PC-9 (cell line): ENCODE results near the gene OR8D2. TPM values are rescaled to one million over a fixed set of nuclear protein-coding genes. Genes with fewer than 3 reads are reported as not detected.

Experiments
- BruUV-seq: library from RNA; stranded (reverse); fragments of 400-500 nt; replicated peaks from 2 replicates; lab custom pipeline; 2021; lab: Mats Ljungman, UMichigan
- CTCF ChIA-PET: fragments of 300-600 bp; sonication (Branson Sonifier 250); formaldehyde crosslinking; loops from one replicate; lab custom pipeline; 2022; ENCODE audit warnings: antibody characterized with exemption; lab: Charles Lee
- POLR2A ChIA-PET: fragments of 300-600 bp; sonication (Branson Sonifier 250); formaldehyde crosslinking; loops from one replicate; lab custom pipeline; 2022; ENCODE audit warnings: antibody characterized with exemption; ENCODE audit not compliant: unreplicated experiment; lab: Charles Lee
- DNase-seq, 2 experiments: peaks; one replicate each; pipeline versions ENCODE4 v3.0.0 to v3.0.0-alpha.2; 2015 to 2022; ENCODE audit warnings: mixed read lengths in 1 of 2
- H2AFZ ChIP-seq: fragments of 200-600 bp; sonication (generic); 2 replicates; pipeline ENCODE4 v1.8.1; 2017; ENCODE audit warnings: antibody characterized with exemption
- H3F3A ChIP-seq: fragments of 200-600 bp; sonication (generic); 2 replicates; pipeline ENCODE4 v1.8.1; 2017; ENCODE audit warnings: antibody characterized with exemption, mild to moderate bottlenecking, low read depth; ENCODE audit not compliant: insufficient read depth
- H3K27ac ChIP-seq: fragments of 200-600 bp; sonication (generic); 2 replicates; pipeline ENCODE4 v1.6.1; 2016; ENCODE audit warnings: mixed run types
- H3K27me3 ChIP-seq: fragments of 200-600 bp; sonication (generic); 2 replicates; pipeline ENCODE4 v1.6.1; 2016; ENCODE audit warnings: low read depth, mixed run types; ENCODE audit not compliant: insufficient read depth
- H3K36me3 ChIP-seq: fragments of 200-600 bp; sonication (generic); 2 replicates; pipeline ENCODE4 v1.6.1; 2016; ENCODE audit warnings: low read depth, mixed run types
- H3K4me1 ChIP-seq: fragments of 200-600 bp; sonication (generic); replicated peaks from 2 replicates; pipeline ENCODE4 v1.6.1; 2016; ENCODE audit warnings: mixed run types; ENCODE audit not compliant: insufficient read depth
- H3K4me2 ChIP-seq: fragments of 200-600 bp; sonication (generic); 2 replicates; pipeline ENCODE4 v1.6.1; 2017; ENCODE audit warnings: mixed run types
- H3K4me3 ChIP-seq: fragments of 200-600 bp; sonication (generic); 2 replicates; pipeline ENCODE4 v1.6.1; 2016; ENCODE audit warnings: mixed run types
- H3K79me2 ChIP-seq: fragments of 200-600 bp; sonication (generic); 2 replicates; pipeline ENCODE4 v1.6.1; 2017; ENCODE audit warnings: low read depth, mixed run types
- H3K9me2 ChIP-seq: fragments of 200-600 bp; sonication (generic); 2 replicates; pipeline ENCODE4 v1.8.1; 2017; ENCODE audit warnings: mild to moderate bottlenecking; ENCODE audit not compliant: insufficient read depth
- H3K9me3 ChIP-seq: fragments of 200-600 bp; sonication (generic); 2 replicates; pipeline ENCODE4 v1.8.1; 2016; ENCODE audit warnings: low read depth; ENCODE audit not compliant: insufficient read depth
- H4K20me1 ChIP-seq: fragments of 200-600 bp; sonication (generic); 2 replicates; pipeline ENCODE4 v1.8.1; 2017; ENCODE audit not compliant: insufficient read depth
- EZH2 ChIP-seq: fragments of 200-600 bp; sonication (generic); IDR thresholded peaks from 2 replicates; pipeline ENCODE4 v1.8.0; 2017; ENCODE audit warnings: antibody characterized with exemption, low read depth
- intact Hi-C: fragments of 100-400 bp; cut with micrococcal nuclease; formaldehyde crosslinking; loops from one replicate; pipeline ENCODE4 v1.10.0; 2022; ENCODE audit not compliant: unreplicated experiment
- total RNA-seq: library from RNA; stranded (reverse); gene quantifications from 2 replicates; pipeline ENCODE4 v1.2.3, GENCODE V29; 2021
- TF ChIP-seq, protein P1 (sequence below): fragments of 200-600 bp; sonication (generic); conservative IDR thresholded peaks from 2 replicates; pipeline ENCODE4 v1.6.1; 2017; ENCODE audit warnings: mixed run types, antibody characterized with exemption, mild to moderate bottlenecking, moderate library complexity

OR8D2 gene
- total RNA-seq, 1 experiment from 2014 or later, result not detected

DNA sequence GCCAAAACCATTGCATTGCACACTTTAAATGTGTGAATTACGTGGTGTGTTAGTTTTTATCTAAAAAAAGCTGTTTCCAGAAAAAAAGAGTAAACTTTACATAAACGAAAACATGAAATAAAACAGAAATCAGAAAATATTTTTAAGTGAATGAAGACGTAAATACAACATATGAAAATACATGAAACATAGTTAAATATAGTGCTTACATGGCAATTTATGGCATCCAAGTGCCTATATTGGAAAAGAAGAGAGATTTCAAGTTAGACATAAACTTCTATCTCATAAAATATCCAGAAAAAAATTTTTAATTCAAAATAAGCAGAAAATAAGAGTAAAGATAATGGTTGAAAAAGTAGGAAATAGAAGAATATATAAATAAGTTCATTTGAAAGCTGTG is 11.9 kb upstream of the OR8D2 start:
- Histone ChIP-seq H4K20me1 (no peaks in the 10 kb centered on the region), H3K9me2 (no peaks in the 10 kb centered on the region), H3K36me3 (no peaks in the 10 kb centered on the region), H3K27me3 (no peaks in the 10 kb centered on the region), H3K79me2 (no peaks in the 10 kb centered on the region), H3K4me3 (no peak overlapping the region), H3F3A (no peaks in the 10 kb centered on the region), H3K4me2 (no peak overlapping the region), H2AFZ (no peak overlapping the region), H3K27ac (no peak overlapping the region), H3K4me1 (no peaks in the 10 kb centered on the region), H3K9me3 (no peaks in the 10 kb centered on the region; the same call in 1 of the 2 replicates)
- BruUV-seq, result no TSS peak
- DNase-seq, result no peak
- ChIA-PET POLR2A (no interaction called here), CTCF (no interaction called here)
- TF ChIP-seq, protein P1, sequence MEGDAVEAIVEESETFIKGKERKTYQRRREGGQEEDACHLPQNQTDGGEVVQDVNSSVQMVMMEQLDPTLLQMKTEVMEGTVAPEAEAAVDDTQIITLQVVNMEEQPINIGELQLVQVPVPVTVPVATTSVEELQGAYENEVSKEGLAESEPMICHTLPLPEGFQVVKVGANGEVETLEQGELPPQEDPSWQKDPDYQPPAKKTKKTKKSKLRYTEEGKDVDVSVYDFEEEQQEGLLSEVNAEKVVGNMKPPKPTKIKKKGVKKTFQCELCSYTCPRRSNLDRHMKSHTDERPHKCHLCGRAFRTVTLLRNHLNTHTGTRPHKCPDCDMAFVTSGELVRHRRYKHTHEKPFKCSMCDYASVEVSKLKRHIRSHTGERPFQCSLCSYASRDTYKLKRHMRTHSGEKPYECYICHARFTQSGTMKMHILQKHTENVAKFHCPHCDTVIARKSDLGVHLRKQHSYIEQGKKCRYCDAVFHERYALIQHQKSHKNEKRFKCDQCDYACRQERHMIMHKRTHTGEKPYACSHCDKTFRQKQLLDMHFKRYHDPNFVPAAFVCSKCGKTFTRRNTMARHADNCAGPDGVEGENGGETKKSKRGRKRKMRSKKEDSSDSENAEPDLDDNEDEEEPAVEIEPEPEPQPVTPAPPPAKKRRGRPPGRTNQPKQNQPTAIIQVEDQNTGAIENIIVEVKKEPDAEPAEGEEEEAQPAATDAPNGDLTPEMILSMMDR, result no peak
- no peak for TF ChIP-seq EZH2
- intact Hi-C loops, result no loop called here

DNA sequence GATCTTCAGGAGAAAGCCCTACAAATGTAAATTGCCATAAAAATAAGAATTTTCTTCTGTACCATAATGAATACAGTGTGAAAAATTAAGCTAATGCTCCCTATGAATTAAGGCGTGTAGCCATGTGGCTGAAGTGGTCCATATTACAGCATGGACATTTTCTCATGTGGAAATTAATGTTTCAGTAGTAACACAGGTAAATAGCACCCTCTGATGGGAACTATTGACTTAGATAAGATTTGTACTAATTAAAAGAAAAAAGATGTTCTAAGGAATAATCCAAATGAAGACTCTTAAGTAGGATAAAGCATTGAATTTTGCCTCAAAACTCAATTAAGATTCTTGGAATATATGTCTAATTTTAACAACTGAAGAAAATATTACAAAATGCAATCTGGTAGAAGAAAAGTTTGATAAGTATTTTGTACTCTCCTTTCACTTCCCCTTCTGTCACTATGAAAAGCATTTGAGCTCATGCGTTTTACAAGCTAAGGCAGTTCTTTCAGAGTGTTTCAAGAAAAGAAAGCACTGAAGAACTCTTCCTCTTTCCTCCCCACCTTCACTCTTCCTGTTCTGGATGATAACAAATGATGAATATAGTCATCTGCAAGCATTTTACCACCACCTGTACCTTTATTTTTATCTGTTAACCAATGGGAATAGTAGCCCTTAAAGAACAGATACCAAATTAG is 9.9 kb upstream of the OR8D2 start:
- no peak for TF ChIP-seq EZH2
- TF ChIP-seq, protein P1, result no peak
- H4K20me1 ChIP-seq, result no peaks in the 10 kb centered on the region
- H3K9me2 ChIP-seq, result no peaks in the 10 kb centered on the region
- no peaks in the 10 kb centered on the region for H3K79me2 ChIP-seq
- H3K4me3 ChIP-seq, result no peak overlapping the region
- H3K4me2 ChIP-seq, result no peak overlapping the region
- no peaks in the 10 kb centered on the region for H3K4me1 ChIP-seq
- intact Hi-C loops, result no loop called here
- no peaks in the 10 kb centered on the region for H3F3A ChIP-seq
- no TSS peak for BruUV-seq
- ChIA-PET POLR2A (no interaction called here), CTCF (no interaction called here)
- no peak overlapping the region for H2AFZ ChIP-seq
- H3K36me3 ChIP-seq, result no peaks in the 10 kb centered on the region
- H3K9me3 ChIP-seq, result no peaks in the 10 kb centered on the region
- no peak for DNase-seq
- H3K27me3 ChIP-seq, result no peaks in the 10 kb centered on the region
- H3K27ac ChIP-seq, result no peak overlapping the region

DNA sequence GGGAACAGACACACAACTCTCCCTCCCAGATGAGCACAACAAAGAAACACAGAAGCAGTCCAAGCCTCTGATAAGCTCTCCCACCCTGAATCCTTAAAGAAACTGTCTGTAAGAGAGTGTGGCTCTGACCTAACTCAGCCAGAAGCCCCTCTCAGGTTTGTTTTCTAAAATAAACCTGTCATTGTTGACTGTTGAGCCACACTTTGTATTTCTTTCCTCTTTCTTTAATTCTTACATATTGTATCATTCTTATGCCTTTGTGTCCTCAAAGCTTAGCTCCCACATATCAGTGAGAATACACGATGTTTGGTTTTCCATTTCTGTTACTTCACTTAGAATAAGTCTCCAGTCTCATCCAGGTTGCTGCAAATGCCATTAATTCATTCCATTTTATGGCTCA is 7.8 kb upstream of the OR8D2 start:
- Histone ChIP-seq H3K4me1 (no peaks in the 10 kb centered on the region), H3K79me2 (no peaks in the 10 kb centered on the region), H4K20me1 (no peaks in the 10 kb centered on the region), H3K36me3 (no peaks in the 10 kb centered on the region), H3K27me3 (no peaks in the 10 kb centered on the region), H3F3A (no peaks in the 10 kb centered on the region), H3K4me3 (no peak overlapping the region), H3K9me3 (no peaks in the 10 kb centered on the region), H3K4me2 (no peak overlapping the region), H2AFZ (no peak overlapping the region), H3K9me2 (no peaks in the 10 kb centered on the region), H3K27ac (no peak overlapping the region)
- CTCF ChIA-PET, result no interaction called here
- intact Hi-C loops, result no loop called here
- TF ChIP-seq, protein P1, result no peak
- TF ChIP-seq EZH2, result no peak
- POLR2A ChIA-PET, result no interaction called here
- BruUV-seq, result no TSS peak
- DNase-seq, result no peak
